Islet precursor cell (in vitro differentiated cells): ENCODE data around the gene ELAVL1.
A peak's percentile ranks its signal among the peaks of the same experiment; 100 is the strongest.

Source experiments
- DNase-seq: peaks from one replicate; pipeline ENCODE4 v3.0.0-alpha.2; 2018

The ELAVL1 gene

GRCh38 chr19:7932930-7933300 is 72.5 kb downstream of the ELAVL1 start:
- DNase-seq, result no peak

DNA sequence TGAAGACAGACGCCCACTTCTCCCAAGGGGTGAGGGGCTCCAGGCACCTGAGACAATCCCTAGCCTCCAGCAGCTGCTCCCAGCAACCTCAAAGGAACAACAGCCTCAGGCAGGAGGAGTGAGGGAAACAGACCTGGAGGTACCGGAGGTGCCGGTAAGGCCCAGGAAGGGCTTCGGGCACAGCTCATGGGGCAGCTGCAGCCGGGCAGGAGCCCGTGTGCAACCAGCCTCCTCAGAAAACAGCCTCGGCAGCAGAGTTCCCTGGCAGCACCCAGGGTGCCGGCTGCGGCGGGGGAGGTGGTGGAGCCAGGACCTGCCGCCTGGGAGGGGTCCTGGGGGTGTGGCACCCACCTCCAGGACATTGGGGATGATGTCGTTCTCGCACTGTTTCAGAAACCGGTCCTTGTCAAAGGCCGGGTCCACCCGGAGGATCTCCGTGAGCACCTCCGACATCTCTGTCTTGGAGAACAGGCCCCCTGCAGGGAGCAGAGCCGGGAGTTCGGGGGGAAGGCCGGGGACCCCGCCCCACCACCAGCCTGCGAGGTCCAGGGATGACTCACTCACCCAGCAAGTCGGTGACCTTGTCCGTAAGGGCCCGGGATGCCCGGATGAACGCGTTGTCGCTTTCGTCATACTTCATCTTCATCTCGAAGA is 73.0 kb downstream of the ELAVL1 start:
- peak; percentile 51 for DNase-seq

- peak; percentile 54 for DNase-seq
Observed at GRCh38 chr19:7931221-7932061, 74.0 kb downstream of the ELAVL1 start.

DNA sequence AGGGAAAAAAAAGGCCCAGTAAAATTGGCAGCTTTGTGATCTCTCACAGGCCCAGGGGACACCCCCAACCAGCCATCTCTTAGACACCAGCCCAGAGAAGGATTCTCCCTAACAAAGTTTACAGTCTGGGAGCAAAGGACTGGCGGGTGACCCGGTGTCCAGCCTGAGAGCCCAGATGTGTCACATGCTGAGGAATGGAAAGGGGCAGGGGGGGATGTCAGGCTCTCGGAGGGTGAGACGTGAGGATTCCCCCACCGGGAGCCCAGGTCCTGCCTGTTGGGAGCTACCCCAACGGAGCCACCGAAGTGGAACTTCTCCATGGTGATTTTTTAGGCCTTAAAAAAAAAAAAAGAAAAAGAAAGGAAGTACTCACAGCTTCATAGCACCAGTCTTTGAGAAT is 74.7 kb downstream of the ELAVL1 start:
- DNase-seq, result no peak

- peak; percentile 48 for DNase-seq
Observed at GRCh38 chr19:7930030-7930429, 75.4 kb downstream of the ELAVL1 start.

DNA sequence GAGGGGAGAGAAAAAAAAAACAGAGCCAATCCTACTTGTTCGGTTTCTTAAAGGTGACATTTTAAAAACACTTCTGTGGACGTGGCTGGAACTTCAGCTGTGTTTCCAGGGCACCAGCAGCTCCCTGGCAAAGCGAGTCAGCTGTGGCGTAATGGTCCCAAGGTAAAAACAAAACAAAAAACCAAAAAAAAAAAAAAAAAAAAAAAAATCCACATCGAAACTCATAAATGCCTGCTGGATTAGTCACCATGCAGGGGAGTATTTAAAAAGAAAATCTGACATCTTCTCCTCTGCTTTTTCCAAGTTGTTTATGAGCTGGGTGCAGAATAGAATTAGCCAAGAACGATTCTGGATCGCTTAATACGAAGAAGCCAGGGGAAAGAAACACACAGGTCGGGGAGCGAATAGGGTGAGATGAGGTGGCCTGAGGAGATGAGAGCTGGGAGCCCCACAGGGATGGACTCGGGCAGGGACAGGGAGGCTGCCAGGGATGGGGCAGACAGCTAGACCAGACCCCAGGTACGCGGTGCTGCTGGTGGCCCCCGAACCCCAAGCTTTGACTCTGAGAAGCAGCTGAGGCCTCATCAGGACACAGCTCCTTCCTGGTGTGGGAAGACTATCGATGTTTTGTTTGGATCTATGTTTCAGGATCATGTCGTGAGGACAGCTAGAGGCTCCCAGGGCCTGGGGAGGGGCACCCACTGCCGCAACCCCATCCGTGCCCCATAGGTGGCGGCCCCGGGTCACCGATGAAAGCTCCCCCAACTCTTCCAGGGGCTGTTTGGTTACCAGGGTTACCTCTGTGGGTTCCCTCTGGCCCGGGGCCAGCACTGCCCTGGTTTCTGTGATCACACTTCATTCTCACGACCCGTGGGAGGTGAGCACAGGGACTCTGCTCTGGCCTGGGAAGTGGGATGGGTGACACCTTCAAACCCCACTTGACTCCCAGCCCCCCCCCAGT is 76.4 kb downstream of the ELAVL1 start:
- peak; percentile 81 for DNase-seq

DNA sequence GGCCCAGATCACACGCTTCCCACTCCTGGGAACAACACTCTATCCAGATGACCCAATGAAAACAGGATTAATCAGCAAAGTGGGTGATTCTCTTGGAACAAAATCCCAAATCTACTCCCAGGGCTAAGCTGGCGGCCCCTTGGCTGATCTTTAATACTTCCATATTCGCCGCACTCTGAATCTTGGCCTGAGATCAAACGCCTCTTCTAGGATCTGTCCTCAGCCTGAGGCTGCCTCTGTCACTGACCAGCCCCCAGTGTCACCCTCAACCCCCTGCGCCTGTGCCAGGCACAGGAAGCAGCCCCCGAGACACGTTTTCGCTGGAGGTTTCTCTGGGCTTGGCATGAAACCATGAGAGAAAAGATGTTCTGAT is 77.1 kb downstream of the ELAVL1 start:
- DNase-seq, result no peak

GRCh38 chr19:7927605-7928333 is 77.7 kb downstream of the ELAVL1 start:
- DNase-seq, result no peak

- peak; percentile 54 for DNase-seq
Observed at GRCh38 chr19:7926727-7927604, 78.5 kb downstream of the ELAVL1 start.

- DNase-seq, result peak; percentile 84
Observed at GRCh38 chr19:7926021-7926726, 79.3 kb downstream of the ELAVL1 start, which contains the start of gene CTXN1. Gene CTXN1 (minus strand): TSS chr19:7926135. CDS start chr19:7925538, 597 bp downstream.

DNA sequence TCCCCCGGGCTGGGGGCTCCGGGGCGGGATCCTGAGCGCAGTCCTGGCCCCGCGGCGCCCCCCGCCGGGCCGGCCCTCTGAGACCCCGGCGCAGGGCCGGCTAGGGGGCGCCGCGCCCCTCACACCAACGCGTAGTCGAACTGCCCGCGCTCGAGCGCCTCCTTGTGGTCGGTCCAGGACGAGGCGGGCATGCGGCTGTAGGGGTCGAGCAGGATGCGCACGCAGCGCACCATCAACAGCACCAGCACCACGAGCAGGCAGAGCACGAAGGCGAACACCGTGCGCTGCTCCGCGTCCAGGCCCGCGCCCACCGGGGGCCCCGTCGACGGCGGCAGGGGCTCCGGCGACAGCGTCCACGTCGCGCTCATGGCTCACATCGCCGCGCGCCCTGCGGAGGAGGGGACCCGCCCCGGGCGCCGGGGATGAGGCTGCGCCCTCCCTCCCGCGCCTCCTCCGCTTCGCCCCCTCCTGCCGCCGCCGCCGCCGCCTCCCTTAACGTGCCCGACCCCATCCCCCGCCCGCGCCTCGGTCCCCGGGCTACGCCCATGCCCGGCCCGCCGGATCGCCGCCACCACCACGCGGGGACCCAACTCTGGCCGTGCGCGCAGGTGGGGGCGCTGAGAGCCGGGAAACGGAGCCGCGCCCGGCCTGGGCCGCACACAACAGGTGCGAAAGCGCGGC is 80.1 kb downstream of the ELAVL1 start:
- peak; percentile 92 for DNase-seq

- DNase-seq, result peak; percentile 47
Observed at GRCh38 chr19:7924651-7925170, 80.7 kb downstream of the ELAVL1 start.

- DNase-seq, result no peak
Observed at GRCh38 chr19:7924241-7924640, 81.2 kb downstream of the ELAVL1 start.

DNA sequence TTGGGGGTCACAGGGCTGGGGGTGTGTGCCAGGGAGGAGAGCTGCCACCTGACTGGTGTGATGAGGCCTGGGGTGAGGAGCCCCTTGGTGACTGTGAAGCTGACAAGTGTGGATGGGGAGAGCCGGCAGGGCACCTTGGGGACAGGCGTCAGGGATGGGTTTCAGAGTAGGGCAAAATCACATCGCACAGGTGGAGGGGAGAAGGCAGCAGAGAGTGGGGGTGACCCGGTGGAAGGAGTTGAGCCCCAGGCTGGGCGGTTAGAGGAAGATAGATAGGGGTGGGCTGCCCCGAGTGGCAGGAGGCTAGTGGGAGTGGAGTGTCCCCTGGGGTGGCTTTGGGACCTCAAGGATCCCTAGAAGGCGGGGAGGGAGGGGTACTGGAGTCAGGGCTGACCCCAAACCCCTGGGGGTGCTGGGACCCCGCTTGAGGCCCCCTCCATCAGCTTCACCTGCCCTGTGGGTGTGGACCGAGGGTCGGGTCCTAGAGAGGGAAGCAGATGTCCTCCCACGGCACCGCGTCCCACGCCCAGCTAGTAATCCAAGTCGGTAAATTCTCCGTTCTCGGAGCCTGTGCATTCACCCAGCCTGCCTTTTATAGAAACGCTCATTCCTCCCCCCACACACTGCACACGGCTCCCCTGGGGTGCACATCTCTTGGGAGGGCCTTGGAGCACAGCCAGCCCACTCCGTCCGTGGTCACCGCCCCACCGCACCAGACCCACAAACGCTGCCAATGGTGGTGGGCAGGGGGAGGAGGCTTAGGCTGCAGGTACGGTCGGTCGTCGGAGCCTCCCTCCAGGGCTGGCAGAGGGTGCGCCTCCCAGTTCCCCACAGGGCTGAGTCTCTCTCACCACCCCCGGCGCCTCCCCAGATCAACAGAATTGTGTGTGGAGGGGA is 81.9 kb downstream of the ELAVL1 start:
- DNase-seq, result no peak

DNA sequence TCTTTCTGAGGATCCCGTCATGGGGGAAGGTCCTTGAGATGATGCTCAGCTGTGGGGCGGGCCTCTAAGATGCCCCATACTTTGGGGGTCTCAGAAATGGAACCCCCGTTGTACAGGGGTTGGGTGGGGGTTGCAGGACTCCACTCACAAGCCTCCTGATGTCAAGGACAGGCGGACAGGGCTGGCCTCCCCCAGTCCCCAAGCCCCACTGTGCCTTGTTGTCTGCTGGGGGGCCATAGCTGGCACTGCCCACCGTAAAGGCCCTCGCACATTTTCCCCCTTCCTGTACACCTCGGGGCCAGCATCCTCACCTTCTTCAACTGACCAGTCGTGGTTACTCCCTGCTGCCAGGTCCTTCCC is 82.6 kb downstream of the ELAVL1 start:
- no peak for DNase-seq

DNA sequence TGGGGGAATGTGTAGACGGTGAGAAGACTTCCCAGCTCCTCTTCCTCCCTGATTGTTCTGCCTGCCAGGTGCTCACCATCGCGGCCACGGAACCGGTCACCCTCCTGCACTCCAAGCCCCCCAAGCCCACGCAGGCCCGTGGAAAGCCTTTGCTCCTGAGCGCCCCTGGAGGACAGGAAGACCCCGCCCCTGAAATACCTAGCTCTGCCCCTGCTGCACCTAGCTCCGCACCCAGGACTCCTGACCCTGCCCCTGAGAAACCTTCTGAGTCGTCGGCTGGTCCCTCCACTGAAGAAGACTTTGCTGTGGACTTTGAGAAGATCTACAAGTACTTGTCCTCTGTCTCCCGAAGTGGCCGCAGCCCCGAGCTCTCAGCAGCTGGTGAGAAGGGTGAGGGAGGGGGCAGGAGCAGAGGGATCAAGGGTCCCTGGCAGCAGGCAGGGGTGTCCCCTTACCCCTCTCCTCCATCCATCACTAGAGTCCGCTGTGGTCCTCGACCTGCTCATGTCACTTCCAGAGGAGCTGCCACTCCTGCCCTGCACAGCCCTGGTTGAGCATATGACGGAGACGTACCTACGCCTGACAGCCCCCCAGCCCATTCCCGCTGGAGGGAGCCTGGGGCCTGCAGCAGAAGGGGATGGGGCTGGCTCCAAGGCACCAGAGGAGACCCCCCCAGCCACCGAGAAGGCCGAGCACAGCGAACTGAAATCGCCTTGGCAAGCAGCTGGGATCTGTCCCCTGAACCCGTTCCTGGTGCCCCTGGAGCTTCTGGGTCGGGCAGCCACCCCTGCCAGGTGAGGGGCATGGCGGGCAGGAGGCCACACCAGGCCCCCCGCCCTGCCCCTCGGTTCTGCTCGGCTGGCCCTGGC is 83.2 kb downstream of the ELAVL1 start:
- DNase-seq, result no peak

GRCh38 chr19:7921302-7921966 is 84.0 kb downstream of the ELAVL1 start:
- DNase-seq, result no peak
